Suprapubic skin (tissue), 4 donors: ENCODE measurements around the gene ATXN2. TPM values are rescaled to one million over a fixed set of nuclear protein-coding genes. Genes with fewer than 3 reads are reported as not detected.
"Not testable (repeated sequence)": the region's sequence is repeated elsewhere in the genome, so short reads cannot be mapped to it uniquely, and the experiment has no call there.

Experiments
- DNase-seq, 2 donors: peaks; one replicate each; pipeline ENCODE4 v3.0.0-alpha.2; 2019; ENCODE audit warnings: low spot score in 2 of 2
- H3K27ac ChIP-seq: fragments of 200-600 bp; sonication (generic); one replicate; pipeline ENCODE4 v1.5.1; 2019
- H3K27me3 ChIP-seq: fragments of 200-600 bp; sonication (generic); one replicate; pipeline ENCODE4 v1.5.1; 2019
- H3K36me3 ChIP-seq: fragments of 200-600 bp; sonication (generic); one replicate; pipeline ENCODE4 v1.5.1; 2019
- H3K4me1 ChIP-seq: fragments of 200-600 bp; sonication (generic); one replicate; pipeline ENCODE4 v1.5.1; 2019
- H3K4me3 ChIP-seq: fragments of 200-600 bp; sonication (generic); one replicate; pipeline ENCODE4 v1.5.1; 2019; ENCODE audit warnings: mild to moderate bottlenecking
- H3K9me3 ChIP-seq: fragments of 200-600 bp; sonication (generic); one replicate; pipeline ENCODE4 v1.5.1; 2019
- EP300 ChIP-seq: sonication (generic); formaldehyde crosslinking; IDR thresholded peaks from one replicate; pipeline ENCODE4 v1.6.1; 2017; ENCODE audit warnings: antibody characterized with exemption
- POLR2A ChIP-seq, 2 donors: fragments of 450-650 bp; IDR thresholded peaks; one replicate each; pipeline ENCODE4 v1.6.1; 2017; ENCODE audit warnings: antibody characterized with exemption in 2 of 2, mild to moderate bottlenecking in 2 of 2, moderate library complexity in 2 of 2
- POLR2AphosphoS5 ChIP-seq, 3 donors: sonication (generic); formaldehyde crosslinking; IDR thresholded peaks; one replicate each; pipeline ENCODE4 v1.6.1; 2017; ENCODE audit warnings: antibody characterized with exemption in 3 of 3
- WGBS: methylation state at CpG from one replicate; pipeline ENCODE4 v1.1.5; 2018; 5-methylcytosine and 5-hydroxymethylcytosine counted together
- total RNA-seq, 4 donors: library from RNA; depleted of rRNA; stranded (reverse); fragments of >200 nt; gene quantifications; one replicate each; pipeline ENCODE4 v1.1.0, GENCODE V29; 2016
- TF ChIP-seq, protein P1 (sequence below), 2 donors: fragments of 200-600 bp in 1 of 2; fragments of 450-650 bp in 1 of 2; sonication (generic) in 1 of 2; IDR thresholded peaks; one replicate each; pipeline ENCODE4 v1.5.1; 2016 to 2019; ENCODE audit warnings: antibody characterized with exemption in 2 of 2, mild to moderate bottlenecking in 1 of 2, moderate library complexity in 1 of 2

Gene ATXN2
- total RNA-seq, 4 donors from 2014 or later = 23.3 to 62.8 (median 35.8) TPM

- Histone ChIP-seq H3K9me3 (no peaks in the 10 kb centered on the region), H3K36me3 (no peaks in the 10 kb centered on the region), H3K4me1 (no peaks in the 10 kb centered on the region), H3K27me3 (no peaks in the 10 kb centered on the region), H3K4me3 (no peak overlapping the region), H3K27ac (no peak overlapping the region)
- WGBS = 69% methylated on average over 8 of the region's 8 CpGs
- no peak for DNase-seq
- TF ChIP-seq POLR2A (IDR thresholded peaks at IDR 0.05) (no peak), EP300 (no peak), POLR2AphosphoS5 (IDR thresholded peaks at IDR 0.05) (no peak)
- TF ChIP-seq, protein P1, sequence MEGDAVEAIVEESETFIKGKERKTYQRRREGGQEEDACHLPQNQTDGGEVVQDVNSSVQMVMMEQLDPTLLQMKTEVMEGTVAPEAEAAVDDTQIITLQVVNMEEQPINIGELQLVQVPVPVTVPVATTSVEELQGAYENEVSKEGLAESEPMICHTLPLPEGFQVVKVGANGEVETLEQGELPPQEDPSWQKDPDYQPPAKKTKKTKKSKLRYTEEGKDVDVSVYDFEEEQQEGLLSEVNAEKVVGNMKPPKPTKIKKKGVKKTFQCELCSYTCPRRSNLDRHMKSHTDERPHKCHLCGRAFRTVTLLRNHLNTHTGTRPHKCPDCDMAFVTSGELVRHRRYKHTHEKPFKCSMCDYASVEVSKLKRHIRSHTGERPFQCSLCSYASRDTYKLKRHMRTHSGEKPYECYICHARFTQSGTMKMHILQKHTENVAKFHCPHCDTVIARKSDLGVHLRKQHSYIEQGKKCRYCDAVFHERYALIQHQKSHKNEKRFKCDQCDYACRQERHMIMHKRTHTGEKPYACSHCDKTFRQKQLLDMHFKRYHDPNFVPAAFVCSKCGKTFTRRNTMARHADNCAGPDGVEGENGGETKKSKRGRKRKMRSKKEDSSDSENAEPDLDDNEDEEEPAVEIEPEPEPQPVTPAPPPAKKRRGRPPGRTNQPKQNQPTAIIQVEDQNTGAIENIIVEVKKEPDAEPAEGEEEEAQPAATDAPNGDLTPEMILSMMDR (IDR thresholded peaks at IDR 0.05) = no peak
Measured at GRCh38 chr12:111624540-111624939, 25.4 kb upstream of the ATXN2 start.

- not testable (repeated sequence) for H3K27me3 ChIP-seq, H3K27ac ChIP-seq, H3K4me1 ChIP-seq, DNase-seq, H3K36me3 ChIP-seq, H3K4me3 ChIP-seq, H3K9me3 ChIP-seq
- 94% methylated on average over 10 of the region's 10 CpGs for WGBS
Measured at GRCh38 chr12:111617841-111618240, 18.7 kb upstream of the ATXN2 start.

DNA sequence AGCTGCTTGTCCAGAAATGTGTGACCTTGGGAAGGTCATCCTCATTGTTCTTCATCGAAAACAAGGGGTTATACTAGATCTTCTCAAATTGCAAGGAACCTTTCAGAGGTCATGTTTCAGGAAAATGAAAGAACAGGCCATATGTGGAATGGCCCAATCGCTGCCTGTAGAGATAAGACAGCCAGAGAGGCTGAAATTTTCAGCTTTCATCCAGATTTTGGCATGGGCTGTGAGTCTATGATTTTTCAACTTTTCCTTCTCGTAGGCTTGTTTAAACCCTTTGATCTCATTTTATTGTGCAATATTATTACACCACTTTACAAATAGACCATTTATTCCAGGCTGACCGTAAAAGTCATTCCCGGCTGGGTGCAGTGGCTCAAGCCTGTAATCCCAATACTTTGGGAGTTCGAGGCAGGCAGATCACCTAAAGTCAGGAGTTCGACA lies 17.1 kb upstream of the ATXN2 start:
- no peak overlapping the region for H3K27ac ChIP-seq
- no peak overlapping the region for H3K4me3 ChIP-seq
- H3K27me3 ChIP-seq = no peaks in the 10 kb centered on the region
- DNase-seq = no peak
- no peaks in the 10 kb centered on the region for H3K36me3 ChIP-seq
- 63% methylated on average over 7 of the region's 7 CpGs for WGBS
- H3K4me1 ChIP-seq = no peaks in the 10 kb centered on the region
- TF ChIP-seq, protein P1 (IDR thresholded peaks at IDR 0.05) = no peak
- TF ChIP-seq EP300 (no peak), POLR2AphosphoS5 (IDR thresholded peaks at IDR 0.05) (no peak), POLR2A (IDR thresholded peaks at IDR 0.05) (no peak)
- H3K9me3 ChIP-seq = no peaks in the 10 kb centered on the region

DNA sequence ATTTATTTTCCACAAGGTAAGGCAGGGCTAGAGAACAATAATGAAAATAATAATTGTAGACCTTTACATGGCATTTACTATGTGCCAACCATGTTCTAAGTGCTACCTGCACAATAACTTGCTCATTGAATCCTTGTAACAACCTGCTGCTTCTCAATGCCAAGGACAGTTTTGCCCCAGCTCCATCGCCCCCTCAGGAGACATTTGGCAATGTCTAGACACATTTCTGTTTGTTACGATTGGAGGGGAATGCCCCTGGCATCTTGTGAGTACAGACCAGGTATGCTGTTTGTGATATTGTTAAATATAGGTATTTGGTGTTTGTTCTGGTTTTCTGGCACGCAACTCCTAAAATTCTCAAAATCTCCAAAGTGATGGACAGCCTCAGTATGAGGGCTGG lies 8.1 kb upstream of the ATXN2 start:
- no peaks in the 10 kb centered on the region for H3K36me3 ChIP-seq
- no peaks in the 10 kb centered on the region for H3K27me3 ChIP-seq
- H3K27ac ChIP-seq = no peak overlapping the region
- no peaks in the 10 kb centered on the region for H3K4me1 ChIP-seq
- no peaks in the 10 kb centered on the region for H3K9me3 ChIP-seq
- 63% methylated on average over 3 of the region's 3 CpGs for WGBS
- TF ChIP-seq POLR2A (IDR thresholded peaks at IDR 0.05) (no peak), EP300 (no peak), POLR2AphosphoS5 (IDR thresholded peaks at IDR 0.05) (no peak)
- TF ChIP-seq, protein P1 (IDR thresholded peaks at IDR 0.05) = no peak
- no peak overlapping the region for H3K4me3 ChIP-seq
- no peak for DNase-seq

DNA sequence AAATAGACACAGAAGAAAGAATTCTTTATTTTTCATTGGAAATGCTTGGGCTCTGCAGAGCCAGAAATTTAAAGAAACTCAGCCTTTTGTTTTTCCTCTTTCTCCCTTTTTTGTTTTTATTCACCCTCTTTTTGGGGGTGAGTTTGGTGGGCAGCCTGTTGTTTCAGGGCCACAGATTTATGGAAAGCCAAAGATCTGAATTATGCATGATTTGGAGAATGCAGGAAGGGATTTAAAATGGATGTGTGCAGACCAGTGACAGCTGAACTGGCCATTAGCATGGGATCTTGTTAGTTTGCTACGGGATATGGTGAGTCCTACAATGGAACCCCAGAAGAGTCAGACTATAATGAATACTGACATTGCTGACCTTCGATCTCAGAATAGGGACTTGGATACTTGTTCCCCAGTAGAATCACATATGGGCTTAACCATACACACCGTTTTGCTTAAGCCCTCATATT lies 7.7 kb upstream of the ATXN2 start:
- Histone ChIP-seq H3K9me3 (no peaks in the 10 kb centered on the region), H3K27ac (no peak overlapping the region), H3K36me3 (no peaks in the 10 kb centered on the region), H3K4me1 (no peaks in the 10 kb centered on the region), H3K27me3 (no peaks in the 10 kb centered on the region), H3K4me3 (no peak overlapping the region)
- no peak for TF ChIP-seq EP300
- TF ChIP-seq POLR2AphosphoS5 (IDR thresholded peaks at IDR 0.05) = no peak
- TF ChIP-seq, protein P1 (IDR thresholded peaks at IDR 0.05) = no peak
- TF ChIP-seq POLR2A (IDR thresholded peaks at IDR 0.05) = no peak
- DNase-seq = no peak
- WGBS = 77% methylated on average over 3 of the region's 3 CpGs
